OCI-LY3 (cell line): ENCODE results near the gene COMMD1.

Experiments
- EZH2phosphoT487 ChIP-seq: fragments of 200-600 bp; shearing (Covaris generic); IDR thresholded peaks from 2 replicates; pipeline ENCODE4 v1.6.1; 2018; ENCODE audit warnings: antibody characterized with exemption, mixed run types, low read depth
- TF ChIP-seq, protein P1 (sequence below): fragments of 200-600, 300-600 bp; sonication (generic); IDR thresholded peaks from 2 replicates; pipeline ENCODE4 v1.5.1; 2014; ENCODE audit warnings: antibody characterized with exemption, low read length, low read depth

DNA sequence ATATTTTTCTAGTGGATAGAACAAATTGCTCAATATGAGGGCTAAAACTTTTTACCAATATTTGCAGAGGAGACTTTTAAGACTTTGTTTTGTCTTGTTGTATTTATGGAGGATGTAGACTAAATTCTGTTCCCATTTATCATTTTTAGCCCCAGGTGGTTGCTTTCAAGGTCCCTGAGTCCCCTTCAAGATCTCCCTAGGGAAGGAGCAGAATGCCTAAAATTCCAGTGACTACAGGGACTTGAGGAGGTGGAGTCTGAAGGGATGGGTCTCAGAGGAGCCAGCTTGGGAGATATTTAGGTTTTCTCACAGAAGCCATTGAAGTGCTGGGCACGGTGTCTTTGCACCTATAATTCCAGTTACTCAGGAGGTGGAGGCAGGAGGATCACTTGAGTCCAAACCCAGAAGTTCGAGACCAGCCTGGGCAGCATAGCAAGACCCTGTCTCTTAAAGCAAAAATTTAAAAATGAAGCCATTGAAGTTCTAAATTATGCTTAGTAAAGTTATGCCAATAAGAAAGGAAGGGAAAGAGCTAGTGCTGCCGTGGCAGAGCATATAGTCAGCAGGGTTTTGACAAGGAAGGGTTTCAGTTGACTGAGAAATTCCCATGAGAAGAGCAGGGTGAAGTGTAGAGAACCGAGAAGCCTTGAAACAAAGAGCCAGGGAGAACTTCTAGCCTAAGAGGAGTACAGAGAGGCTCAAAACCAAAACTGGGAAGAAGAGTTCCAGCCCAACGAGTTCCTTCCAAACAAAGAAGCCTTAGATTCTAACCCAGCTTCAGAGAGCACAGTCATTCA is 43.4 kb downstream of the COMMD1 start:
- TF ChIP-seq, protein P1, sequence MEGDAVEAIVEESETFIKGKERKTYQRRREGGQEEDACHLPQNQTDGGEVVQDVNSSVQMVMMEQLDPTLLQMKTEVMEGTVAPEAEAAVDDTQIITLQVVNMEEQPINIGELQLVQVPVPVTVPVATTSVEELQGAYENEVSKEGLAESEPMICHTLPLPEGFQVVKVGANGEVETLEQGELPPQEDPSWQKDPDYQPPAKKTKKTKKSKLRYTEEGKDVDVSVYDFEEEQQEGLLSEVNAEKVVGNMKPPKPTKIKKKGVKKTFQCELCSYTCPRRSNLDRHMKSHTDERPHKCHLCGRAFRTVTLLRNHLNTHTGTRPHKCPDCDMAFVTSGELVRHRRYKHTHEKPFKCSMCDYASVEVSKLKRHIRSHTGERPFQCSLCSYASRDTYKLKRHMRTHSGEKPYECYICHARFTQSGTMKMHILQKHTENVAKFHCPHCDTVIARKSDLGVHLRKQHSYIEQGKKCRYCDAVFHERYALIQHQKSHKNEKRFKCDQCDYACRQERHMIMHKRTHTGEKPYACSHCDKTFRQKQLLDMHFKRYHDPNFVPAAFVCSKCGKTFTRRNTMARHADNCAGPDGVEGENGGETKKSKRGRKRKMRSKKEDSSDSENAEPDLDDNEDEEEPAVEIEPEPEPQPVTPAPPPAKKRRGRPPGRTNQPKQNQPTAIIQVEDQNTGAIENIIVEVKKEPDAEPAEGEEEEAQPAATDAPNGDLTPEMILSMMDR: no peak
- no peak for TF ChIP-seq EZH2phosphoT487
